GM23338 (cell line): ENCODE measurements around the gene VMAC. TPM values are rescaled to one million over a fixed set of nuclear protein-coding genes. Genes with fewer than 3 reads are reported as not detected.

Experiments used
- ATAC-seq: fragments of 200-7000 bp; cut with Tn5 transposase; 3 replicates; pipeline ENCODE4 v1.9.1; 2020
- DNase-seq: peaks from one replicate; pipeline ENCODE4 v3.0.0-alpha.2; 2015; ENCODE audit warnings: low spot score
- H2AFZ ChIP-seq: fragments of 200-600 bp; sonication (generic); 2 replicates; pipeline ENCODE4 v1.8.0; 2016; ENCODE audit warnings: antibody characterized with exemption, mild to moderate bottlenecking, moderate library complexity
- H3F3A ChIP-seq: fragments of 200-600 bp; sonication (generic); replicated peaks from 2 replicates; pipeline ENCODE4 v1.8.0; 2017; ENCODE audit warnings: antibody characterized with exemption, mixed run types, low read depth
- H3K27ac ChIP-seq: fragments of 200-600 bp; sonication (generic); 2 replicates; pipeline ENCODE4 v1.6.1; 2016; ENCODE audit warnings: low read depth
- H3K27me3 ChIP-seq: fragments of 200-600 bp; sonication (generic); 2 replicates; pipeline ENCODE4 v1.8.0; 2016; ENCODE audit warnings: mild to moderate bottlenecking, mixed run types, moderate library complexity; ENCODE audit not compliant: insufficient read depth
- H3K36me3 ChIP-seq: fragments of 200-600 bp; sonication (generic); 2 replicates; pipeline ENCODE4 v1.8.0; 2016; ENCODE audit warnings: mild to moderate bottlenecking; ENCODE audit not compliant: insufficient read depth
- H3K4me1 ChIP-seq: fragments of 200-600 bp; sonication (generic); 2 replicates; pipeline ENCODE4 v1.8.0; 2016; ENCODE audit warnings: mild to moderate bottlenecking, moderate library complexity; ENCODE audit not compliant: insufficient read depth
- H3K4me2 ChIP-seq: fragments of 200-600 bp; sonication (generic); 2 replicates; pipeline ENCODE4 v1.7.1; 2017; ENCODE audit warnings: mixed run types
- H3K4me3 ChIP-seq: fragments of 200-600 bp; sonication (generic); 2 replicates; pipeline ENCODE4 v1.6.1; 2016; ENCODE audit warnings: mixed run types
- H3K79me2 ChIP-seq: fragments of 200-600 bp; sonication (generic); replicated peaks from 2 replicates; pipeline ENCODE4 v1.8.0; 2017; ENCODE audit warnings: mild to moderate bottlenecking; ENCODE audit not compliant: insufficient read depth
- H3K9me2 ChIP-seq: fragments of 200-600 bp; sonication (generic); 2 replicates; pipeline ENCODE4 v1.8.0; 2017; ENCODE audit not compliant: insufficient read depth
- H4K20me1 ChIP-seq: fragments of 200-600 bp; sonication (generic); replicated peaks from 2 replicates; pipeline ENCODE4 v1.8.0; 2017; ENCODE audit warnings: mild to moderate bottlenecking; ENCODE audit not compliant: insufficient read depth
- H3K27ac Mint-ChIP-seq: 2 replicates; pipeline ENCODE4 v1.8.0; 2020; ENCODE audit warnings: inconsistent platforms, mild to moderate bottlenecking, moderate library complexity, mixed read lengths
- H3K27me3 Mint-ChIP-seq: 3 replicates; pipeline ENCODE4 v1.8.0; 2022; ENCODE audit warnings: low read depth, mild to moderate bottlenecking, moderate library complexity, mixed read lengths, inconsistent platforms; ENCODE audit not compliant: insufficient read depth, poor library complexity
- H3K36me3 Mint-ChIP-seq: 3 replicates; pipeline ENCODE4 v1.8.0; 2021; ENCODE audit warnings: low read depth, mild to moderate bottlenecking, inconsistent platforms, moderate library complexity, mixed read lengths
- H3K4me1 Mint-ChIP-seq: 3 replicates; pipeline ENCODE4 v1.8.0; 2020; ENCODE audit warnings: mild to moderate bottlenecking, inconsistent platforms, mixed read lengths
- H3K4me3 Mint-ChIP-seq: 3 replicates; pipeline ENCODE4 v1.8.0; 2021; ENCODE audit warnings: moderate library complexity, mild to moderate bottlenecking, inconsistent platforms, mixed read lengths
- H3K9me3 Mint-ChIP-seq: 3 replicates; pipeline ENCODE4 v1.8.0; 2020; ENCODE audit warnings: moderate library complexity, mild to moderate bottlenecking, inconsistent platforms, mixed read lengths
- CREB1 ChIP-seq: fragments of 250-450 bp; sonication (Bioruptor Pico); IDR thresholded peaks from 2 replicates; pipeline ENCODE4 v1.5.0; 2020; ENCODE audit warnings: low read depth, mild to moderate bottlenecking, moderate library complexity
- CTCF ChIP-seq, 2 experiments: fragments of 200-600 bp in 1 of 2; sonication (generic) in 1 of 2; conservative IDR thresholded peaks; 2 replicates each; pipeline versions ENCODE4 v1.5.1 to v1.6.1; 2016 to 2017; ENCODE audit warnings: antibody characterized with exemption in 2 of 2, low read depth in 2 of 2, mild to moderate bottlenecking in 2 of 2, moderate library complexity in 1 of 2
- EZH2 ChIP-seq: fragments of 200-600 bp; sonication (generic); IDR thresholded peaks from one replicate; pipeline ENCODE4 v1.8.0; 2017; ENCODE audit warnings: antibody characterized with exemption, mild to moderate bottlenecking, low read depth; ENCODE audit not compliant: unreplicated experiment
- EZH2phosphoT487 ChIP-seq: fragments of 200-600 bp; sonication (generic); IDR thresholded peaks from one replicate; pipeline ENCODE4 v1.8.1; 2018; ENCODE audit warnings: antibody characterized with exemption; ENCODE audit not compliant: unreplicated experiment
- JUNB ChIP-seq: IDR thresholded peaks from one replicate; pipeline ENCODE4 v1.6.1; 2016; ENCODE audit warnings: antibody characterized with exemption; ENCODE audit not compliant: unreplicated experiment
- NANOG ChIP-seq: IDR thresholded peaks from 2 replicates; pipeline ENCODE4 v1.6.1; 2016; ENCODE audit warnings: antibody characterized with exemption, borderline replicate concordance
- POLR2AphosphoS5 ChIP-seq: IDR thresholded peaks from 2 replicates; pipeline ENCODE4 v1.6.1; 2016; ENCODE audit warnings: antibody characterized with exemption, low read depth
- REST ChIP-seq: IDR thresholded peaks from one replicate; pipeline ENCODE4 v1.6.1; 2018; ENCODE audit warnings: antibody characterized with exemption; ENCODE audit not compliant: unreplicated experiment
- STAT1 ChIP-seq: IDR thresholded peaks from one replicate; pipeline ENCODE4 v1.6.1; 2016; ENCODE audit warnings: antibody characterized with exemption; ENCODE audit not compliant: unreplicated experiment
- ZNF114 ChIP-seq: fragments of 250-450 bp; sonication (Bioruptor Pico); IDR thresholded peaks from 2 replicates; pipeline ENCODE4 v1.5.0; 2020; ENCODE audit warnings: mild to moderate bottlenecking, moderate library complexity
- ZNF331 ChIP-seq: fragments of 250-450 bp; sonication (Bioruptor Pico); IDR thresholded peaks from 2 replicates; pipeline ENCODE4 v1.5.0; 2020; ENCODE audit warnings: low read depth, mild to moderate bottlenecking, moderate library complexity
- ZNF462 ChIP-seq: fragments of 250-450 bp; sonication (Bioruptor Pico); IDR thresholded peaks from 2 replicates; pipeline ENCODE4 v1.5.0; 2020; ENCODE audit warnings: mild to moderate bottlenecking, moderate library complexity
- polyA plus RNA-seq: library from polyadenylated mRNA; unstranded; fragments of >200 nt; fragmentation: Nextera tagmentation; extraction: Ambion mirVana; gene quantifications from 2 replicates; pipeline ENCODE4 v1.2.1, GENCODE V29; 2016
- total RNA-seq: library from RNA; depleted of rRNA; stranded (reverse); fragments of >200 nt; shearing (Covaris generic); gene quantifications from 2 replicates; pipeline ENCODE4 v1.2.3, GENCODE V29; 2014
- TF ChIP-seq, protein P1 (sequence below): IDR thresholded peaks from 2 replicates; pipeline ENCODE4 v1.6.1; 2016; ENCODE audit warnings: antibody characterized with exemption

Gene VMAC
- total and polyA plus RNA-seq, 2 experiments from 2014 or later, result 0.79 to 3.7 TPM

GRCh38 chr19:5913739-5914357 lies 9.2 kb downstream of the VMAC start, which contains the start of gene CAPS:
CAPS (plus strand) TSS chr19:5914254; CDS start chr19:5914407, 153 bp downstream.
- H3K9me2 ChIP-seq, result no peaks in the 10 kb centered on the region
- no peak within 1 kb of the TSS for H3K4me3 ChIP-seq
- H3K79me2 ChIP-seq, result no peaks in the 10 kb centered on the region
- H3K9me3 Mint-ChIP-seq, result no peaks in the 10 kb centered on the region
- peak within 1 kb of the TSS; percentile 77 for H3K27ac Mint-ChIP-seq
- no peaks in the 10 kb centered on the region for H3K4me1 Mint-ChIP-seq
- no peak within 1 kb of the TSS for H3K4me2 ChIP-seq
- H3K27me3 Mint-ChIP-seq, result peaks cover 4% of the 10 kb centered on the region
- no peaks in the 10 kb centered on the region for H3K27me3 ChIP-seq
- no peak within 1 kb of the TSS for H2AFZ ChIP-seq
- no peaks in the 10 kb centered on the region for H3K4me1 ChIP-seq
- H3F3A ChIP-seq, result no peaks in the 10 kb centered on the region
- H3K36me3 ChIP-seq, result no peaks in the 10 kb centered on the region
- H3K4me3 Mint-ChIP-seq, result no peak within 1 kb of the TSS
- TF ChIP-seq EZH2 (no peak), CTCF (conservative IDR thresholded peaks at IDR 0.05; ENCODE audit: low read depth in 2 of 2) (no peak), ZNF331 (CRISPR knock-in tag) (no peak), NANOG (no peak), JUNB (no peak), POLR2AphosphoS5 (no peak), REST (no peak), ZNF462 (CRISPR knock-in tag) (no peak), STAT1 (no peak), ZNF114 (CRISPR knock-in tag) (no peak), EZH2phosphoT487 (no peak), CREB1 (CRISPR knock-in tag) (no peak)
- TF ChIP-seq, protein P1, sequence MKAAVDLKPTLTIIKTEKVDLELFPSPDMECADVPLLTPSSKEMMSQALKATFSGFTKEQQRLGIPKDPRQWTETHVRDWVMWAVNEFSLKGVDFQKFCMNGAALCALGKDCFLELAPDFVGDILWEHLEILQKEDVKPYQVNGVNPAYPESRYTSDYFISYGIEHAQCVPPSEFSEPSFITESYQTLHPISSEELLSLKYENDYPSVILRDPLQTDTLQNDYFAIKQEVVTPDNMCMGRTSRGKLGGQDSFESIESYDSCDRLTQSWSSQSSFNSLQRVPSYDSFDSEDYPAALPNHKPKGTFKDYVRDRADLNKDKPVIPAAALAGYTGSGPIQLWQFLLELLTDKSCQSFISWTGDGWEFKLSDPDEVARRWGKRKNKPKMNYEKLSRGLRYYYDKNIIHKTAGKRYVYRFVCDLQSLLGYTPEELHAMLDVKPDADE, result no peak
- H3K36me3 Mint-ChIP-seq, result peaks cover 15% of the 10 kb centered on the region
- peak; percentile 22 for ATAC-seq
- H4K20me1 ChIP-seq, result no peaks in the 10 kb centered on the region; the same call in 1 of the 2 replicates
- DNase-seq, result no peak
- H3K27ac ChIP-seq, result no peak within 1 kb of the TSS
